HEK293 (cell line): ENCODE results near the gene ASMTL.

Experiments used
- BCL11A ChIP-seq: fragments of 450-650 bp; formaldehyde crosslinking; IDR thresholded peaks from 2 replicates; pipeline ENCODE4 v1.5.1; 2016; ENCODE audit warnings: low read depth, missing biosample characterization, missing genetic modification characterization
- CTCF ChIP-seq: fragments of 450-650 bp; formaldehyde crosslinking; IDR thresholded peaks from 2 replicates; pipeline ENCODE4 v1.5.1; 2016; ENCODE audit warnings: missing biosample characterization, missing genetic modification characterization
- GLI4 ChIP-seq: fragments of 450-650 bp; formaldehyde crosslinking; IDR thresholded peaks from 2 replicates; pipeline ENCODE4 v1.5.1; 2016; ENCODE audit warnings: missing biosample characterization, missing genetic modification characterization
- KLF10 ChIP-seq: fragments of 450-650 bp; IDR thresholded peaks from 2 replicates; pipeline ENCODE4 v1.5.1; 2018; ENCODE audit warnings: missing biosample characterization, mild to moderate bottlenecking, missing genetic modification characterization
- RBAK ChIP-seq: fragments of 450-650 bp; formaldehyde crosslinking; IDR thresholded peaks from 2 replicates; pipeline ENCODE4 v1.5.1; 2016; ENCODE audit warnings: missing biosample characterization, missing genetic modification characterization
- ZBTB1 ChIP-seq: fragments of 450-650 bp; formaldehyde crosslinking; IDR thresholded peaks from 2 replicates; pipeline ENCODE4 v1.5.1; 2016; ENCODE audit warnings: missing biosample characterization, missing genetic modification characterization
- ZBTB26 ChIP-seq: fragments of 450-650 bp; formaldehyde crosslinking; optimal IDR thresholded peaks from 2 replicates; pipeline ENCODE3; 2016; ENCODE audit warnings: missing biosample characterization, mild to moderate bottlenecking, missing genetic modification characterization
- ZBTB49 ChIP-seq: fragments of 450-650 bp; formaldehyde crosslinking; IDR thresholded peaks from 2 replicates; pipeline ENCODE4 v1.5.1; 2016; ENCODE audit warnings: missing biosample characterization, missing genetic modification characterization, low read depth
- ZNF10 ChIP-seq: fragments of 450-650 bp; formaldehyde crosslinking; IDR thresholded peaks from 2 replicates; pipeline ENCODE4 v1.5.1; 2017; ENCODE audit warnings: missing biosample characterization, missing genetic modification characterization
- ZNF184 ChIP-seq: fragments of 450-650 bp; IDR thresholded peaks from 2 replicates; pipeline ENCODE4 v1.5.1; 2018; ENCODE audit warnings: missing biosample characterization, mild to moderate bottlenecking, missing genetic modification characterization
- ZNF202 ChIP-seq: fragments of 450-650 bp; formaldehyde crosslinking; IDR thresholded peaks from 2 replicates; pipeline ENCODE4 v1.5.1; 2016; ENCODE audit warnings: missing biosample characterization, missing genetic modification characterization, borderline replicate concordance
- ZNF292 ChIP-seq: fragments of 450-650 bp; formaldehyde crosslinking; IDR thresholded peaks from 2 replicates; pipeline ENCODE4 v1.5.1; 2016; ENCODE audit warnings: low read depth, missing biosample characterization, missing genetic modification characterization, borderline replicate concordance
- ZNF398 ChIP-seq: fragments of 450-650 bp; formaldehyde crosslinking; IDR thresholded peaks from 2 replicates; pipeline ENCODE4 v1.5.1; 2017; ENCODE audit warnings: missing biosample characterization, missing genetic modification characterization
- ZNF426 ChIP-seq: fragments of 450-650 bp; formaldehyde crosslinking; IDR thresholded peaks from 2 replicates; pipeline ENCODE4 v1.5.1; 2017; ENCODE audit warnings: missing biosample characterization, missing genetic modification characterization, mild to moderate bottlenecking, inconsistent platforms, moderate library complexity
- ZNF530 ChIP-seq: fragments of 450-650 bp; formaldehyde crosslinking; IDR thresholded peaks from 2 replicates; pipeline ENCODE4 v1.5.1; 2016; ENCODE audit warnings: low read depth, missing biosample characterization, missing genetic modification characterization
- ZNF645 ChIP-seq: fragments of 450-650 bp; formaldehyde crosslinking; IDR thresholded peaks from 2 replicates; pipeline ENCODE4; 2016; ENCODE audit warnings: missing biosample characterization, missing genetic modification characterization
- ZNF792 ChIP-seq: fragments of 450-650 bp; formaldehyde crosslinking; IDR thresholded peaks from 2 replicates; pipeline ENCODE4 v1.5.1; 2016; ENCODE audit warnings: missing biosample characterization, missing genetic modification characterization
- ZNF837 ChIP-seq: fragments of 450-650 bp; formaldehyde crosslinking; IDR thresholded peaks from 2 replicates; pipeline ENCODE4 v1.5.1; 2016; ENCODE audit warnings: missing biosample characterization, missing genetic modification characterization
- ZNF843 ChIP-seq: fragments of 450-650 bp; formaldehyde crosslinking; IDR thresholded peaks from 2 replicates; pipeline ENCODE4 v1.5.1; 2016; ENCODE audit warnings: missing biosample characterization, missing genetic modification characterization
- ZSCAN5A ChIP-seq: fragments of 450-650 bp; formaldehyde crosslinking; IDR thresholded peaks from 2 replicates; pipeline ENCODE4 v1.5.1; 2016; ENCODE audit warnings: missing biosample characterization, missing genetic modification characterization
- ZXDB ChIP-seq: fragments of 450-650 bp; formaldehyde crosslinking; IDR thresholded peaks from 2 replicates; pipeline ENCODE4 v1.5.1; 2016; ENCODE audit warnings: missing biosample characterization, missing genetic modification characterization
- TF ChIP-seq, protein P1 (sequence below): fragments of 450-650 bp; formaldehyde crosslinking; IDR thresholded peaks from 2 replicates; pipeline ENCODE4 v1.5.1; 2016; ENCODE audit warnings: missing biosample characterization, missing genetic modification characterization
- TF ChIP-seq, protein P2 (sequence below): sonication (generic); formaldehyde crosslinking; IDR thresholded peaks from 2 replicates; pipeline ENCODE4 v1.8.1; 2022; ENCODE audit warnings: mild to moderate bottlenecking, moderate library complexity, missing genetic modification reagents

ASMTL gene

GRCh38 chrX:1392376-1393068, 60.2 kb downstream of the ASMTL start (continued):
- TF ChIP-seq ZBTB49 (tag by site-specific recombination) (no peak), ZSCAN5A (tag by site-specific recombination) (peak; percentile 73; the same call in 1 of the 2 replicates), ZXDB (peak; percentile 95), BCL11A (tag by site-specific recombination) (peak; percentile 99), ZNF530 (no peak), ZBTB1 (tag by site-specific recombination) (peak; percentile 88), KLF10 (tag by site-specific recombination) (no peak; the same call in 1 of the 2 replicates), RBAK (tag by site-specific recombination) (no peak), ZNF398 (tag by site-specific recombination) (peak; percentile 87; the same call in 1 of the 2 replicates), GLI4 (tag by site-specific recombination) (no peak), ZNF792 (no peak), CTCF (tag by site-specific recombination) (no peak), ZNF645 (no peak), ZNF292 (tag by site-specific recombination) (no peak), ZNF202 (tag by site-specific recombination) (no peak), ZNF10 (tag by site-specific recombination) (no peak), ZNF184 (tag by site-specific recombination) (no peak), ZBTB26 (tag by site-specific recombination) (peak; percentile 66), ZNF426 (no peak), ZNF837 (tag by site-specific recombination) (no peak), ZNF843 (tag by site-specific recombination) (peak; percentile 32)
- TF ChIP-seq, protein P1, sequence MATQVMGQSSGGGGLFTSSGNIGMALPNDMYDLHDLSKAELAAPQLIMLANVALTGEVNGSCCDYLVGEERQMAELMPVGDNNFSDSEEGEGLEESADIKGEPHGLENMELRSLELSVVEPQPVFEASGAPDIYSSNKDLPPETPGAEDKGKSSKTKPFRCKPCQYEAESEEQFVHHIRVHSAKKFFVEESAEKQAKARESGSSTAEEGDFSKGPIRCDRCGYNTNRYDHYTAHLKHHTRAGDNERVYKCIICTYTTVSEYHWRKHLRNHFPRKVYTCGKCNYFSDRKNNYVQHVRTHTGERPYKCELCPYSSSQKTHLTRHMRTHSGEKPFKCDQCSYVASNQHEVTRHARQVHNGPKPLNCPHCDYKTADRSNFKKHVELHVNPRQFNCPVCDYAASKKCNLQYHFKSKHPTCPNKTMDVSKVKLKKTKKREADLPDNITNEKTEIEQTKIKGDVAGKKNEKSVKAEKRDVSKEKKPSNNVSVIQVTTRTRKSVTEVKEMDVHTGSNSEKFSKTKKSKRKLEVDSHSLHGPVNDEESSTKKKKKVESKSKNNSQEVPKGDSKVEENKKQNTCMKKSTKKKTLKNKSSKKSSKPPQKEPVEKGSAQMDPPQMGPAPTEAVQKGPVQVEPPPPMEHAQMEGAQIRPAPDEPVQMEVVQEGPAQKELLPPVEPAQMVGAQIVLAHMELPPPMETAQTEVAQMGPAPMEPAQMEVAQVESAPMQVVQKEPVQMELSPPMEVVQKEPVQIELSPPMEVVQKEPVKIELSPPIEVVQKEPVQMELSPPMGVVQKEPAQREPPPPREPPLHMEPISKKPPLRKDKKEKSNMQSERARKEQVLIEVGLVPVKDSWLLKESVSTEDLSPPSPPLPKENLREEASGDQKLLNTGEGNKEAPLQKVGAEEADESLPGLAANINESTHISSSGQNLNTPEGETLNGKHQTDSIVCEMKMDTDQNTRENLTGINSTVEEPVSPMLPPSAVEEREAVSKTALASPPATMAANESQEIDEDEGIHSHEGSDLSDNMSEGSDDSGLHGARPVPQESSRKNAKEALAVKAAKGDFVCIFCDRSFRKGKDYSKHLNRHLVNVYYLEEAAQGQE (tag by site-specific recombination) = no peak
- TF ChIP-seq, protein P2, sequence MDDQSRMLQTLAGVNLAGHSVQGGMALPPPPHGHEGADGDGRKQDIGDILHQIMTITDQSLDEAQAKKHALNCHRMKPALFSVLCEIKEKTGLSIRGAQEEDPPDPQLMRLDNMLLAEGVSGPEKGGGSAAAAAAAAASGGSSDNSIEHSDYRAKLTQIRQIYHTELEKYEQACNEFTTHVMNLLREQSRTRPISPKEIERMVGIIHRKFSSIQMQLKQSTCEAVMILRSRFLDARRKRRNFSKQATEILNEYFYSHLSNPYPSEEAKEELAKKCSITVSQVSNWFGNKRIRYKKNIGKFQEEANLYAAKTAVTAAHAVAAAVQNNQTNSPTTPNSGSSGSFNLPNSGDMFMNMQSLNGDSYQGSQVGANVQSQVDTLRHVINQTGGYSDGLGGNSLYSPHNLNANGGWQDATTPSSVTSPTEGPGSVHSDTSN (CRISPR knock-in tag) = no peak
